ENCODE results near the gene FXYD6.

DNA sequence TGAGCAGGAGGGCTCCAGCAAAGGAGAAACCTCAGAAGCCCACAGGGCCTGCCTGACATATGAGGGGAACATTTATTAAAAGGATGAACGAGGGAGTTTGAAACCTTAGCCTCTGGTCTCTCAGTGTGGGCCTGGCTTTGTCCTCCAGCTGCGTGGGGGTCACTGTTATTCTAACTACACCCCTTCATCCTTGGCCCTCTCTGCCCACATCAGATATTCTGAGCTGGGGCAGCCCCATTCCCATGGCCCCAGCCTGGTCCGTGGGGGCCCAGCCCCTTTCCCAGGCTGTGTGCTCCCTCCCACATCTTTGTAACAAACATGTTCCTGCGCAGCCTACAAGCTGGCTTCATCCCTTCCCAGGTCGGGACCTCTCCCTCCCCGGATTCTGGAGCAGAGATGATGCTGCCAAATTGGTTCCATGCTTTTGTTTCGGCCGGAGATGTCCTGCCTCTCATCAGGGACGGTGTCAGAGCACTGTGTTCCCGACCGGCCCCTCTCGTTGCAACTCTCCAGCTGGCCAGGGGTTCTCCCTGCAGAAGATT lies 4.0 kb downstream of the FXYD6 start:
- TF ChIP-seq, protein P1, sequence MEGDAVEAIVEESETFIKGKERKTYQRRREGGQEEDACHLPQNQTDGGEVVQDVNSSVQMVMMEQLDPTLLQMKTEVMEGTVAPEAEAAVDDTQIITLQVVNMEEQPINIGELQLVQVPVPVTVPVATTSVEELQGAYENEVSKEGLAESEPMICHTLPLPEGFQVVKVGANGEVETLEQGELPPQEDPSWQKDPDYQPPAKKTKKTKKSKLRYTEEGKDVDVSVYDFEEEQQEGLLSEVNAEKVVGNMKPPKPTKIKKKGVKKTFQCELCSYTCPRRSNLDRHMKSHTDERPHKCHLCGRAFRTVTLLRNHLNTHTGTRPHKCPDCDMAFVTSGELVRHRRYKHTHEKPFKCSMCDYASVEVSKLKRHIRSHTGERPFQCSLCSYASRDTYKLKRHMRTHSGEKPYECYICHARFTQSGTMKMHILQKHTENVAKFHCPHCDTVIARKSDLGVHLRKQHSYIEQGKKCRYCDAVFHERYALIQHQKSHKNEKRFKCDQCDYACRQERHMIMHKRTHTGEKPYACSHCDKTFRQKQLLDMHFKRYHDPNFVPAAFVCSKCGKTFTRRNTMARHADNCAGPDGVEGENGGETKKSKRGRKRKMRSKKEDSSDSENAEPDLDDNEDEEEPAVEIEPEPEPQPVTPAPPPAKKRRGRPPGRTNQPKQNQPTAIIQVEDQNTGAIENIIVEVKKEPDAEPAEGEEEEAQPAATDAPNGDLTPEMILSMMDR (IDR thresholded peaks at IDR 0.05): no peak
- TF ChIP-seq POLR2A (IDR thresholded peaks at IDR 0.05): no peak

Measured in Peyer's patch (tissue), 4 donors.